Neural cell (in vitro differentiated cells): ENCODE measurements around the gene SYT6.

Experiments used
- EZH2 ChIP-seq: fragments of 200-600, 300-800 bp; shearing (Covaris generic), sonication (generic); IDR thresholded peaks from 2 replicates; pipeline ENCODE4 v1.6.1; 2014; ENCODE audit warnings: antibody characterized with exemption, low read length, borderline replicate concordance, mild to moderate bottlenecking; ENCODE audit not compliant: insufficient read depth, poor library complexity, severe bottlenecking
- TF ChIP-seq, protein P1 (sequence below): fragments of 450-650 bp; IDR thresholded peaks from 2 replicates; pipeline ENCODE4 v1.5.1; 2014; ENCODE audit warnings: antibody characterized with exemption, mild to moderate bottlenecking, moderate library complexity; ENCODE audit not compliant: poor library complexity, severe bottlenecking

DNA sequence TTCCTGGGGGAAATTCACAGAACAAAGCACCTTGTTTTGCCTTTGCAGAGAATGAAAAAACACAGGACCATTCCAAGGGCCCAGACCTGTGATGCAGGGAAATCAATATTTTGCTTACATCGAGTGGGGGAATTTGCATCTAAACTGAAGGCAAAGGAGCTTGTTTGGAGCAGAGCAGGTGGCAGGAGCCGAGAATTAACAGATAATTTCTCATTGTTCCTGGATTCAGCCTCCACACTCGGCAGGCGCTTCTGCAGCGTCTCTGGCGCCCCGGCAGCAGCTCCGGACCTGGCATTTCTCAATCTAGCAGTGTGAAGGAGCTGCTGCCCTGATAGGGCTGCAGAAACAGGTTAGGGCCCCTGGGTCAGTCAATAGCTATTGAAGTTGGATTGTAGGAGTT lies 2.0 kb upstream of the SYT6 start:
- TF ChIP-seq, protein P1, sequence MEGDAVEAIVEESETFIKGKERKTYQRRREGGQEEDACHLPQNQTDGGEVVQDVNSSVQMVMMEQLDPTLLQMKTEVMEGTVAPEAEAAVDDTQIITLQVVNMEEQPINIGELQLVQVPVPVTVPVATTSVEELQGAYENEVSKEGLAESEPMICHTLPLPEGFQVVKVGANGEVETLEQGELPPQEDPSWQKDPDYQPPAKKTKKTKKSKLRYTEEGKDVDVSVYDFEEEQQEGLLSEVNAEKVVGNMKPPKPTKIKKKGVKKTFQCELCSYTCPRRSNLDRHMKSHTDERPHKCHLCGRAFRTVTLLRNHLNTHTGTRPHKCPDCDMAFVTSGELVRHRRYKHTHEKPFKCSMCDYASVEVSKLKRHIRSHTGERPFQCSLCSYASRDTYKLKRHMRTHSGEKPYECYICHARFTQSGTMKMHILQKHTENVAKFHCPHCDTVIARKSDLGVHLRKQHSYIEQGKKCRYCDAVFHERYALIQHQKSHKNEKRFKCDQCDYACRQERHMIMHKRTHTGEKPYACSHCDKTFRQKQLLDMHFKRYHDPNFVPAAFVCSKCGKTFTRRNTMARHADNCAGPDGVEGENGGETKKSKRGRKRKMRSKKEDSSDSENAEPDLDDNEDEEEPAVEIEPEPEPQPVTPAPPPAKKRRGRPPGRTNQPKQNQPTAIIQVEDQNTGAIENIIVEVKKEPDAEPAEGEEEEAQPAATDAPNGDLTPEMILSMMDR: no peak
- TF ChIP-seq EZH2: no peak
